Liver (tissue), 3 donors: Measurements from ENCODE around the gene ZNF280B.
"Not testable (repeated sequence)": the region's sequence is repeated elsewhere in the genome, so short reads cannot be mapped to it uniquely, and the experiment has no call there.

Experiments
- CTCF ChIP-seq: fragments of 150-350 bp; IDR thresholded peaks from 2 replicates; pipeline ENCODE4 v1.5.1; 2017; ENCODE audit warnings: improper control_type of control experiment, low read depth, low read length; ENCODE audit not compliant: missing input control
- RAD21 ChIP-seq, 2 donors: IDR thresholded peaks; 2 replicates each; pipeline ENCODE4 v1.6.1; 2016; ENCODE audit warnings: antibody characterized with exemption in 2 of 2, mild to moderate bottlenecking in 2 of 2
- donor health status: healthy.
- donor health status: healthy.

- not testable (repeated sequence) for TF ChIP-seq CTCF; RAD21 (IDR thresholded peaks at IDR 0.05)
Observed at GRCh38 chr22:22509912-22510311, 1.4 kb upstream of the ZNF280B start.
